HepG2 (cell line): Measurements from ENCODE around the gene B3GNT9. TPM values are rescaled to one million over a fixed set of nuclear protein-coding genes. Genes with fewer than 3 reads are reported as not detected.
A peak's percentile ranks its signal among the peaks of the same experiment; 100 is the strongest.

Experiments
- ATAC-seq: fragments of 200-7000 bp; cut with Tn5 transposase; 3 replicates; pipeline ENCODE4 v1.9.1; 2020; ENCODE audit warnings: mild to moderate bottlenecking, moderate library complexity
- BruUV-seq: library from RNA; stranded (reverse); fragments of 400-500 nt; replicated peaks from 2 replicates; lab custom pipeline; 2021; lab: Mats Ljungman, UMichigan
- CTCF ChIA-PET: fragments of 300-600 bp; formaldehyde crosslinking; extraction: SDS; loops from one replicate; lab custom pipeline; 2021; ENCODE audit warnings: low total read pairs, inconsistent platforms, low intra/inter-chr PET ratio; lab: Yijun Ruan, JAX
- POLR2A ChIA-PET: fragments of 350-600 bp; sonication (Branson Sonifier 250); formaldehyde crosslinking; loops from one replicate; lab custom pipeline; 2020; ENCODE audit warnings: antibody characterized with exemption, inconsistent platforms; lab: Yijun Ruan, JAX
- DNase-seq: peaks from one replicate; pipeline ENCODE4 v3.0.0-alpha.2; 2015; ENCODE audit warnings: low spot score
- FAIRE-seq: peaks from 3 replicates; lab custom pipeline; 2011; peaks lifted over from hg19 to GRCh38; lab: Jason Lieb, UNC
- H2AFZ ChIP-seq: one replicate; pipeline ENCODE4 v1.6.1; 2011; ENCODE audit warnings: low read length, inconsistent platforms
- H3K27ac ChIP-seq: fragments of 300-600 bp; 3 replicates; pipeline ENCODE4 v1.8.0; 2011; ENCODE audit warnings: mixed run types, mild to moderate bottlenecking, mixed read lengths, low read length, inconsistent platforms; ENCODE audit not compliant: insufficient read depth; ENCODE audit errors: extremely low read length
- H3K27me3 ChIP-seq, 2 experiments: fragments of 200-600 bp in 1 of 2; 2 replicates in 1 of 2; 3 replicates in 1 of 2; pipeline versions ENCODE4 v1.6.0 to v1.8.0; 2011; ENCODE audit warnings: low read length in 2 of 2, mild to moderate bottlenecking in 2 of 2, moderate library complexity in 2 of 2, inconsistent platforms in 1 of 2; ENCODE audit not compliant: insufficient read depth in 2 of 2, control insufficient read depth in 1 of 2
- H3K36me3 ChIP-seq, 2 experiments: fragments of 200-600 bp in 1 of 2; replicated peaks in 1 of 2; 2 replicates in 1 of 2; 3 replicates in 1 of 2; pipeline versions ENCODE4 v1.5.1 to v1.8.0; 2011; ENCODE audit warnings: low read length in 2 of 2, inconsistent platforms in 1 of 2; ENCODE audit not compliant: insufficient read depth in 2 of 2, control insufficient read depth in 1 of 2
- H3K4me1 ChIP-seq: 2 replicates; pipeline ENCODE4 v1.5.1; 2012; ENCODE audit warnings: low read length, inconsistent platforms; ENCODE audit not compliant: insufficient read depth
- H3K4me2 ChIP-seq: 2 replicates; pipeline ENCODE4 v1.6.0; 2011; ENCODE audit warnings: low read depth, low read length, inconsistent platforms
- H3K4me3 ChIP-seq, 3 experiments: fragments of 200-600 bp in 1 of 3; sonication (generic), shearing (Covaris generic) in 1 of 3; replicated peaks in 1 of 3; 2 replicates each; pipeline ENCODE4 v1.5.1; 2011 to 2016; ENCODE audit warnings: low read length in 3 of 3, inconsistent platforms in 2 of 3, low read depth in 2 of 3, mild to moderate bottlenecking in 2 of 3, control low read depth in 1 of 3, mixed read lengths in 1 of 3; ENCODE audit not compliant: insufficient read depth in 1 of 3
- H3K79me2 ChIP-seq: one replicate; pipeline ENCODE4 v1.6.1; 2011; ENCODE audit warnings: low read length, inconsistent platforms; ENCODE audit not compliant: insufficient read depth
- H3K9ac ChIP-seq: 2 replicates; pipeline ENCODE4 v1.6.0; 2011; ENCODE audit warnings: mild to moderate bottlenecking, low read depth, low read length, inconsistent platforms; ENCODE audit not compliant: insufficient read depth
- H3K9me3 ChIP-seq: 2 replicates; pipeline ENCODE4 v1.5.1; 2012; ENCODE audit warnings: mild to moderate bottlenecking, low read length
- H4K20me1 ChIP-seq: 2 replicates; pipeline ENCODE4 v1.6.0; 2011; ENCODE audit warnings: inconsistent platforms, mild to moderate bottlenecking, low read length, moderate library complexity; ENCODE audit not compliant: insufficient read depth
- AGO2 ChIP-seq: fragments of 200-400 bp; formaldehyde crosslinking; optimal IDR thresholded peaks from 2 replicates; pipeline ENCODE3; 2017; ENCODE audit warnings: mild to moderate bottlenecking, low read depth, low read length, moderate library complexity
- ZNF20 ChIP-seq: sonication (generic); formaldehyde crosslinking; IDR thresholded peaks from 2 replicates; pipeline ENCODE4 v1.4.0; 2020; ENCODE audit warnings: mild to moderate bottlenecking, moderate library complexity, missing genetic modification reagents
- ZNF773 ChIP-seq: sonication (generic); formaldehyde crosslinking; IDR thresholded peaks from 2 replicates; pipeline ENCODE4 v1.4.0; 2020; ENCODE audit warnings: missing genetic modification reagents, borderline replicate concordance
- WGBS: methylation state at CpG from one replicate; pipeline ENCODE4 v1.1.6; 2017; ENCODE audit warnings: low lambda C conversion rate; 5-methylcytosine and 5-hydroxymethylcytosine counted together
- in situ Hi-C: cut with HindIII; loops from 2 replicates; pipeline ENCODE4 v1.10.0; 2017; ENCODE audit warnings: low pct_unique_long_range_greater_than_20kb; ENCODE audit not compliant: extremely low pct_ligation_motif_present
- intact Hi-C: fragments of 100-400 bp; cut with micrococcal nuclease; formaldehyde crosslinking; loops from one replicate; pipeline ENCODE4 v1.10.0; 2022; ENCODE audit not compliant: unreplicated experiment
- polyA plus RNA-seq, 8 experiments: library from polyadenylated mRNA; depleted of rRNA in 3 of 8; stranded (reverse) in 7 of 8; unstranded in 1 of 8; fragments of >200 nt; fragmentation: Illumina TruSeq in 4 of 8; extraction: Trizol in 4 of 8; gene quantifications; 2 replicates each; pipeline versions ENCODE4 v1.2.1 to v1.2.3, GENCODE V29; 2011 to 2016; ENCODE audit warnings: low read depth in 4 of 8, missing spikeins in 1 of 8, mixed read lengths in 1 of 8; ENCODE audit not compliant: insufficient read depth in 1 of 8
- total RNA-seq, 5 experiments: library from RNA; depleted of rRNA; stranded (reverse); fragments of >200 nt; fragmentation: Illumina TruSeq; extraction: Trizol; gene quantifications; 2 replicates each; pipeline ENCODE4 v1.2.3, GENCODE V29; 2016; ENCODE audit warnings: low read depth in 1 of 5

The B3GNT9 gene
- total and polyA plus RNA-seq, 2 of the 13 experiments (the other 11 are each of a cell fraction or from before 2014, with no cell fraction given): 1.5 to 3.1 TPM

DNA sequence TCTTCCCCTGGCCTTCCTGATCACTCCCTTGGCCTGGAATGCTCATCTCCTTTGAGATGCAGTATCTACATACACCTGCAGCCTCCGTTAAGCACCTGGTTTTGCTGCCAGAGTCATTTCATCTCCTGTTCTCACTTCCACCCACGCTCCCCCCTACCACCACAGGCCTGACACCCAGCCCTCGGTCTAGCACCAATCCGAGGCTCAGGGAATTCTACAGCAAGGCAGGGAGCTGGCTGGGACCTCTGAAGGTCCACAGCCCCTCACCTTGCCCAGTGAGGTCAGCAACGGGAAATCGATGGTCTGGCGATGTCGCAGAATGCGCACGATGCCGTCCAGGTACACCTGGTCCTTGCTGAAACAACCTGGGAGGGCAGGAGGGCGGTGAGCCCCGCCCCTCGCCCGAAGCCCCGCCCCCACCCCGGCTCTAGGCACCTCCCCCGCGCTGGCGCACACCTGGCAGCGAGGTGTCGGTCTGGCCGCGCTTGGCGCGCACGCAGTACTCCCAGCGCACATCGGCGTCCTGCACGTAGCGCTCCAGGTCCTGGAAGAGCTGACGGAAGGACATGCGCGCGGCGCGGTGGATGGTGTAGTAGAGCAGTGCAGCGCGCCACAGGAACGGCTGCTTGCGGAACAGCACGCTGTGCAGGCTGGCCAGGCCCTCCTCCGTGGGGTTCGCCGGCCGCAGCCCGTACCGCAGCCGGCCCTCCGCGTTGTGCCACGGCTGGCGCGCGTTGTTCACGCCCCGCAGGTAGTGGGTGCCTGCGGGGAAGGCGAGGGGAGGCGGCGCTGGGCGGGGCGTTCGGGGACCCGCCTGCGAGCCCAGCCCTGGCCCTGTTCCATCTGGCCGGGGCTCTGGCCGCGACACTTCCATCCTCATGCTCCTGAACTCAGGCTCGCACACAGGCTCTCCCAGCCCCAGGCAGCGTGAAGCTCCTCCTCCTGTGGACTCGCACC is 27.2 kb upstream of the B3GNT9 start (continued):
- no peak for TF ChIP-seq ZNF773 (CRISPR knock-in tag)

DNA sequence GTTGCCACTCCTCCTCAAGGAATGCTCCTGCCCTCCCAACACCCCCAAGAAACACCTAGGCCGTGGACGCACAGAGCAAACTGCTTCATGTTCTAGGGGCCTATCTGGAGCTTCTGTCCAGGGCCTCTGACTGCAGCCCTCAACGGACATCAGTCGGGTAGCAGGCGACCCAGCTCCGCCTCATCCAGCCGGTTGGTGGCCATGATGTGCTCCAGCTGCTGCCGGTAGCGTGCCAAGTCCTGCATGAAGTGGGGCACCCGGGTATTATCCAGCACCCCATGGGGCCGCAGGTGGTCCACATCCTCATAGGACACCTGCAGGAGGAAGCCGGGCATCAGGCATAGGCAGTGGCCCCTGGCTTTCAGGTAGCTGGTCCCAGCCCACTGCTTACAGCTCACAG is 25.9 kb upstream of the B3GNT9 start:
- FAIRE-seq: no peak
- in situ Hi-C loops (no loop called here), intact Hi-C loops (no loop called here)
- Histone ChIP-seq H3K27me3 (no peaks in the 10 kb centered on the region), H3K9me3 (no peaks in the 10 kb centered on the region), H3K36me3 (no peaks in the 10 kb centered on the region; a peak in 1 of 5 replicates), H4K20me1 (no peaks in the 10 kb centered on the region; the same call in 1 of the 2 replicates), H3K4me1 (peaks cover 47% of the 10 kb centered on the region), H3K4me3 (no peak overlapping the region), H2AFZ (no peak overlapping the region), H3K27ac (no peak overlapping the region), H3K79me2 (no peaks in the 10 kb centered on the region), H3K4me2 (no peak overlapping the region), H3K9ac (no peak overlapping the region)
- ATAC-seq: no peak
- TF ChIP-seq AGO2 (peak; percentile 42), ZNF20 (CRISPR knock-in tag) (no peak)
- POLR2A ChIA-PET: interaction anchor here (2.0 kb wide), 1 partner anchor 16 kb away, joined by 11 read pairs; no protein-coding TSS in a partner anchor
- no TSS peak for BruUV-seq
- WGBS: 87% methylated on average over 12 of the region's 12 CpGs
- no peak for DNase-seq
- CTCF ChIA-PET: no interaction called here
